ENCODE data around the gene PNMA8B.

PNMA8B gene

DNA sequence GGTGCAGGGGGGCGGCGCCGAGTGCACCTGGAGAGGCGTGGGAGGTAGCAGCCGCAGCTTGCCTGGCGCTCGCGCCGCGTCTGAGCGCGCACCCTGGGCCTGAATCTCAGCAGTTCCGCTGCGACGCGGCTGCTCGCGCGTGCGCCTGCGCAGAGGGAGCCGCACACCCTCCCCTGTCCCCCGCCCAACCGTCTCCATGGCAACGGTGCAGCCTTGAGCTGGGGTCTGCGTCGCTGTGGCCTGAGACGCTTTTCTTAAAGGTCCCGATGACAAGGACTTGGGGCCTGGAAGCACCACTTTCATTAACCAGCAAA lies at the start of gene PNMA8B:
PNMA8B (minus strand) TSS at position 82 of the 314 bp plus-strand sequence. CDS start 402 bp downstream, outside the sequence.
- Histone ChIP-seq H3K36me3 (ENCODE audit: insufficient read depth, low read depth, low read length) (no peaks in the 10 kb centered on the region), H3K27me3 (ENCODE audit: insufficient read depth, low read length) (peaks cover 49% of the 10 kb centered on the region), H3K9ac (ENCODE audit: low read depth, low read length) (no peak within 1 kb of the TSS), H3K9me3 (ENCODE audit: insufficient read depth, low read depth, low read length) (peaks cover 5% of the 10 kb centered on the region; the same call in 1 of the 2 replicates), H3K4me3 (ENCODE audit: low read length) (peak within 1 kb of the TSS; percentile 62), H3K4me1 (ENCODE audit: insufficient read depth, low read length) (peaks cover 3% of the 10 kb centered on the region), H3K27ac (ENCODE audit: low read length) (no peak within 1 kb of the TSS)

DNA sequence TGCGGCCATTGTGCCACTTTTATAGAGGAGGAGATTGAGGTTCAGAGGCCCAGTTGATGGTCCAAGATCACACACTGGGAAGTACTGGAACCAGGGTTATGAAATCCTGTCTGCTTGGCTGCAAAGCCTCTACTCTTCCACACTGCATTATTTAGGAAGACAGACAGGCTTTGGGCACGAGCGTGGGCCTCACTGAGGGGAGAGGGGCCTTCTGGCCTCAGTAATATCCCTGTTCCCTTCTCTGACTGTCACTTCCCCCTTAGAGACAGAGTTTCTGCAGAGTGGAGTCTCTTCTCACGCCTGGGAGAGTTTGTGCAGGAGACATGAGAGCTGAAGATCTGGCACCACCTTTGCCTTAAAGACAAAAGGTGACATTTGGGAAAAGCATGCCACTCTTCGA lies 49.0 kb upstream of the PNMA8B start:
- H3K27me3 ChIP-seq (ENCODE audit: insufficient read depth, low read length): no peaks in the 10 kb centered on the region
- H3K9ac ChIP-seq (ENCODE audit: low read depth, low read length): no peak overlapping the region
- no peaks in the 10 kb centered on the region; the same call in 1 of the 2 replicates for H3K4me1 ChIP-seq (ENCODE audit: insufficient read depth, low read length)
- H3K9me3 ChIP-seq (ENCODE audit: insufficient read depth, low read depth, low read length): no peaks in the 10 kb centered on the region
- H3K36me3 ChIP-seq (ENCODE audit: insufficient read depth, low read depth, low read length): no peaks in the 10 kb centered on the region
- no peak overlapping the region for H3K4me3 ChIP-seq (ENCODE audit: low read length)
- H3K27ac ChIP-seq (ENCODE audit: low read length): no peak overlapping the region

GRCh38 chr19:46542428-46543230 lies 47.0 kb upstream of the PNMA8B start:
- Histone ChIP-seq H3K9me3 (ENCODE audit: insufficient read depth, low read depth, low read length) (no peaks in the 10 kb centered on the region), H3K4me1 (ENCODE audit: insufficient read depth, low read length) (no peaks in the 10 kb centered on the region; the same call in 1 of the 2 replicates), H3K4me3 (ENCODE audit: low read length) (no peak overlapping the region), H3K9ac (ENCODE audit: low read depth, low read length) (no peak overlapping the region), H3K36me3 (ENCODE audit: insufficient read depth, low read depth, low read length) (no peaks in the 10 kb centered on the region), H3K27ac (ENCODE audit: low read length) (no peak overlapping the region), H3K27me3 (ENCODE audit: insufficient read depth, low read length) (no peaks in the 10 kb centered on the region)

DNA sequence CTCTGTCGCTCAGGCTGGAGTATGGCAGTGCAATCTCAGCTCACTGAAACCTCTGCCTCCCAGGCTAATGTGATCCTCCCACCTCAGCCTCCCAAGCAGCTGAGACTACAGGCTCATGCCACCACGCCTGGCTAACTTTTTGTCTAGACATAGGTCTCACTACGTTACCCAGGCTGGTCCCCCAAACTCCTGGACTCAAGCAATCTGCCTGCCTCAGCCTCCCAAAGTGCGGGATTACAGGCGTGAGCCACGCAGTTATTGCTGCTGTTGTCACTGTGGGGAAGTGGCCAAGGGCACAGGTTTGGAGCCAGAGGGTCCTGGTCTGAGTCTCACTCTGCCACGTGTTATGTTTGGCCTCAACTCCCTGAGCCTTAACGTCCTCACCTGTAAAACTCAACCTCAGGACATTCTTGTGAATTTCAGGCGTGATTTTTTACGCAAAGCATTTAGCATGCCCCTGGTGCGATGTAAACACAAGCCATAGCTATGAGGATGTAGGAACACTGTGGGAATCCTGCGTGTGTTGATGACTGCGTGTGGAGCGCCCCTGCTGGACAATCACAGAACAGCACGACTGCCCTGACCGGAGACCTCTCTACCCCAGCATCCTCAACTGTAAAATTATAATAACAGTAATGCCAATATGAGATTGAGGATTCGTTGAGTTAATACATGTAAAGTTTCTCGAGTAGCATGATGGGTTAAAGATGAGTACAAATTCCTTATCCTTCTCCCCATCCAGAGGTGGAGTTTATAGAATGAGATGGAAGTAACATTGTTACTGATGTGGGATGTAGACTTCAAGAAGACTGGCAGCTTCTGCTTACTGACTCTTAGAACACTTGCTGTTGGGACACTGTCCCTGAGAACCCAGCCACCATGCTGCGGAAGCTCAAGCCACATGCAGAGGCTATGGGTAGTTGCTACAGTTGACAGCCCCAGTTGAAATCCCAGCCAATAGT lies 41.8 kb upstream of the PNMA8B start:
- H3K4me1 ChIP-seq (ENCODE audit: insufficient read depth, low read length): no peaks in the 10 kb centered on the region; the same call in 1 of the 2 replicates
- H3K4me3 ChIP-seq (ENCODE audit: low read length): no peak overlapping the region
- H3K27ac ChIP-seq (ENCODE audit: low read length): no peak overlapping the region
- H3K9me3 ChIP-seq (ENCODE audit: insufficient read depth, low read depth, low read length): no peaks in the 10 kb centered on the region
- no peaks in the 10 kb centered on the region for H3K27me3 ChIP-seq (ENCODE audit: insufficient read depth, low read length)
- H3K36me3 ChIP-seq (ENCODE audit: insufficient read depth, low read depth, low read length): no peaks in the 10 kb centered on the region
- H3K9ac ChIP-seq (ENCODE audit: low read depth, low read length): no peak overlapping the region

GRCh38 chr19:46536391-46536790 lies 40.7 kb upstream of the PNMA8B start:
- no peaks in the 10 kb centered on the region; the same call in 1 of the 2 replicates for H3K4me1 ChIP-seq (ENCODE audit: insufficient read depth, low read length)
- H3K4me3 ChIP-seq (ENCODE audit: low read length): no peak overlapping the region
- no peaks in the 10 kb centered on the region for H3K27me3 ChIP-seq (ENCODE audit: insufficient read depth, low read length)
- H3K36me3 ChIP-seq (ENCODE audit: insufficient read depth, low read depth, low read length): no peaks in the 10 kb centered on the region
- no peaks in the 10 kb centered on the region for H3K9me3 ChIP-seq (ENCODE audit: insufficient read depth, low read depth, low read length)
- H3K27ac ChIP-seq (ENCODE audit: low read length): no peak overlapping the region
- H3K9ac ChIP-seq (ENCODE audit: low read depth, low read length): no peak overlapping the region

GRCh38 chr19:46533621-46534081 lies 38.0 kb upstream of the PNMA8B start:
- H3K36me3 ChIP-seq (ENCODE audit: insufficient read depth, low read depth, low read length): no peaks in the 10 kb centered on the region
- no peak overlapping the region for H3K4me3 ChIP-seq (ENCODE audit: low read length)
- H3K27me3 ChIP-seq (ENCODE audit: insufficient read depth, low read length): no peaks in the 10 kb centered on the region
- no peak overlapping the region for H3K27ac ChIP-seq (ENCODE audit: low read length)
- no peaks in the 10 kb centered on the region for H3K9me3 ChIP-seq (ENCODE audit: insufficient read depth, low read depth, low read length)
- no peak overlapping the region for H3K9ac ChIP-seq (ENCODE audit: low read depth, low read length)
- H3K4me1 ChIP-seq (ENCODE audit: insufficient read depth, low read length): peaks cover 4% of the 10 kb centered on the region; the same call in 1 of the 2 replicates

DNA sequence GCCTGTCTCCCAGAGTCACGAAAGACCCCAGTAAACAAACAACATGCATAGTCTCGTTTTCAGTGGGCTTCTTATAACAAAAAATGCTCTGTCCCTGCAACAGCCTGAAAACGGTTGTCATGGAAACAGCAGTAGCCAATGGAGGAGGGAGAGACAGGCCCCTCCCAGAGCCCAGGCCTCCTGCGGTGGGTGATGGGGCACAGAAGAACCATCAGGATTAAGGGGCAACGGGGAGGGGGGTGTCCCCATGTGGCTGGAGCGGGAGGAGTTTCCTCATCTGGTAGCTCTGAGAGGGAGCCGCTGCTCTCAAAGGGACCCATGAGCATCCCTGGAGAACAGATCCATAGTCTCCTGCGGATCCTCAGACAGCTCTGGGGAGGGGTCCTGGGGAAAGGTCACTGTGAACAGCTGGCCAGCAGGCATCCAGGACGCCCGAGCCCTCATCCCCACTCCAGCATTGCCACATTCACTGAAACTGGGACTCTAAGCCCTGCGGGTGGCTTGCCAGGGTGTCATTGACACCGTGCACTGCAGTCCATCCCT lies 37.5 kb upstream of the PNMA8B start:
- Histone ChIP-seq H3K9ac (ENCODE audit: low read depth, low read length) (no peak overlapping the region), H3K27ac (ENCODE audit: low read length) (no peak overlapping the region), H3K36me3 (ENCODE audit: insufficient read depth, low read depth, low read length) (no peaks in the 10 kb centered on the region), H3K4me1 (ENCODE audit: insufficient read depth, low read length) (peaks cover 8% of the 10 kb centered on the region; the same call in 1 of the 2 replicates), H3K27me3 (ENCODE audit: insufficient read depth, low read length) (no peaks in the 10 kb centered on the region), H3K9me3 (ENCODE audit: insufficient read depth, low read depth, low read length) (no peaks in the 10 kb centered on the region), H3K4me3 (ENCODE audit: low read length) (no peak overlapping the region)

GRCh38 chr19:46530636-46531035 lies 35.0 kb upstream of the PNMA8B start:
- Histone ChIP-seq H3K9ac (ENCODE audit: low read depth, low read length) (no peak overlapping the region), H3K27ac (ENCODE audit: low read length) (no peak overlapping the region), H3K9me3 (ENCODE audit: insufficient read depth, low read depth, low read length) (no peaks in the 10 kb centered on the region), H3K4me3 (ENCODE audit: low read length) (no peak overlapping the region), H3K4me1 (ENCODE audit: insufficient read depth, low read length) (peaks cover 8% of the 10 kb centered on the region; the same call in 1 of the 2 replicates), H3K36me3 (ENCODE audit: insufficient read depth, low read depth, low read length) (no peaks in the 10 kb centered on the region), H3K27me3 (ENCODE audit: insufficient read depth, low read length) (no peaks in the 10 kb centered on the region)

- Histone ChIP-seq H3K4me3 (ENCODE audit: low read length) (peak overlapping the region; percentile 21; the same call in 1 of the 2 replicates), H3K27ac (ENCODE audit: low read length) (peak overlapping the region; percentile 28)
Measured at GRCh38 chr19:46529622-46530451, 34.2 kb upstream of the PNMA8B start.

GRCh38 chr19:46528601-46529590 lies 33.2 kb upstream of the PNMA8B start:
- no peaks in the 10 kb centered on the region for H3K9me3 ChIP-seq (ENCODE audit: insufficient read depth, low read depth, low read length)
- peaks cover 8% of the 10 kb centered on the region; the same call in 1 of the 2 replicates for H3K4me1 ChIP-seq (ENCODE audit: insufficient read depth, low read length)
- peak overlapping the region; percentile 40; the same call in 1 of the 2 replicates for H3K9ac ChIP-seq (ENCODE audit: low read depth, low read length)
- no peaks in the 10 kb centered on the region for H3K27me3 ChIP-seq (ENCODE audit: insufficient read depth, low read length)
- H3K27ac ChIP-seq (ENCODE audit: low read length): peak overlapping the region; percentile 28
- peak overlapping the region; percentile 21; the same call in 1 of the 2 replicates for H3K4me3 ChIP-seq (ENCODE audit: low read length)
- H3K36me3 ChIP-seq (ENCODE audit: insufficient read depth, low read depth, low read length): no peaks in the 10 kb centered on the region

More at GRCh38 chr19:46529622-46530451, 34.2 kb upstream of the PNMA8B start:
- Histone ChIP-seq H3K4me1 (ENCODE audit: insufficient read depth, low read length) (peaks cover 8% of the 10 kb centered on the region; the same call in 1 of the 2 replicates), H3K9ac (ENCODE audit: low read depth, low read length) (peak overlapping the region; percentile 40; the same call in 1 of the 2 replicates), H3K27me3 (ENCODE audit: insufficient read depth, low read length) (no peaks in the 10 kb centered on the region), H3K9me3 (ENCODE audit: insufficient read depth, low read depth, low read length) (no peaks in the 10 kb centered on the region), H3K36me3 (ENCODE audit: insufficient read depth, low read depth, low read length) (no peaks in the 10 kb centered on the region)

All from iPS-20b (cell line).